HepG2 (cell line): ENCODE measurements around the gene ZDHHC18. TPM values are rescaled to one million over a fixed set of nuclear protein-coding genes. Genes with fewer than 3 reads are reported as not detected.

Experiments used
- AHDC1 ChIP-seq: sonication (generic); formaldehyde crosslinking; IDR thresholded peaks from 2 replicates; pipeline ENCODE4 v1.5.1; 2020; ENCODE audit warnings: mild to moderate bottlenecking, missing genetic modification reagents, borderline replicate concordance
- ATF3 ChIP-seq: sonication (generic); formaldehyde crosslinking; IDR thresholded peaks from 2 replicates; pipeline ENCODE4 v1.4.0; 2020; ENCODE audit warnings: missing genetic modification reagents
- FOXK2 ChIP-seq: fragments of 450-650 bp; IDR thresholded peaks from 2 replicates; pipeline ENCODE4 v1.6.1; 2016
- HOMEZ ChIP-seq: IDR thresholded peaks from 2 replicates; pipeline ENCODE4 v1.6.1; 2016; ENCODE audit warnings: low read depth
- KDM4B ChIP-seq: sonication (generic); formaldehyde crosslinking; IDR thresholded peaks from 2 replicates; pipeline ENCODE4 v1.4.0; 2020; ENCODE audit warnings: missing genetic modification reagents
- KLF6 ChIP-seq: IDR thresholded peaks from 2 replicates; pipeline ENCODE4 v1.8.0; 2016; ENCODE audit warnings: missing biosample characterization, missing genetic modification reagents
- MATR3 ChIP-seq: sonication (generic); formaldehyde crosslinking; IDR thresholded peaks from 2 replicates; pipeline ENCODE4 v1.4.0; 2020; ENCODE audit warnings: missing genetic modification reagents
- MIXL1 ChIP-seq: IDR thresholded peaks from 2 replicates; pipeline ENCODE4 v1.6.1; 2016
- MXD4 ChIP-seq: IDR thresholded peaks from 2 replicates; pipeline ENCODE4 v1.6.1; 2016; ENCODE audit warnings: mild to moderate bottlenecking, missing biosample characterization, missing genetic modification reagents
- PCBP2 ChIP-seq: fragments of 200-400 bp; formaldehyde crosslinking; optimal IDR thresholded peaks from 2 replicates; pipeline ENCODE3; 2018; ENCODE audit warnings: low read length, low read depth; ENCODE audit not compliant: poor library complexity, severe bottlenecking
- PHF5A ChIP-seq: IDR thresholded peaks from one replicate; pipeline ENCODE4 v1.6.1; 2018; ENCODE audit warnings: low read depth, missing genetic modification reagents; ENCODE audit not compliant: unreplicated experiment
- RFXAP ChIP-seq: sonication (generic); formaldehyde crosslinking; IDR thresholded peaks from 2 replicates; pipeline ENCODE4 v1.4.0; 2020; ENCODE audit warnings: missing genetic modification reagents, borderline replicate concordance
- SNAI1 ChIP-seq: sonication (generic); formaldehyde crosslinking; IDR thresholded peaks from 2 replicates; pipeline ENCODE4 v1.5.0; 2020; ENCODE audit warnings: mild to moderate bottlenecking, missing genetic modification reagents, borderline replicate concordance
- SNAPC2 ChIP-seq: sonication (generic); formaldehyde crosslinking; IDR thresholded peaks from 2 replicates; pipeline ENCODE4 v1.8.1; 2022; ENCODE audit warnings: mild to moderate bottlenecking, missing genetic modification reagents
- SP5 ChIP-seq: IDR thresholded peaks from 2 replicates; pipeline ENCODE4 v1.6.1; 2016; ENCODE audit warnings: low read depth, borderline replicate concordance
- WIZ ChIP-seq: sonication (generic); formaldehyde crosslinking; IDR thresholded peaks from 2 replicates; pipeline ENCODE4 v1.5.1; 2020; ENCODE audit warnings: mild to moderate bottlenecking, missing genetic modification reagents
- ZBTB37 ChIP-seq: sonication (generic); formaldehyde crosslinking; IDR thresholded peaks from 2 replicates; pipeline ENCODE4 v1.4.0; 2020; ENCODE audit warnings: mild to moderate bottlenecking, missing genetic modification reagents
- ZFP36L1 ChIP-seq: sonication (generic); formaldehyde crosslinking; IDR thresholded peaks from 2 replicates; pipeline ENCODE4 v1.8.0; 2022; ENCODE audit warnings: mild to moderate bottlenecking, missing genetic modification reagents, moderate library complexity
- ZFX ChIP-seq: sonication (generic); formaldehyde crosslinking; IDR thresholded peaks from 2 replicates; pipeline ENCODE4 v1.4.0; 2020; ENCODE audit warnings: mild to moderate bottlenecking, low read depth, missing genetic modification reagents, moderate library complexity
- ZNF564 ChIP-seq: sonication (generic); formaldehyde crosslinking; IDR thresholded peaks from 2 replicates; pipeline ENCODE4 v1.8.1; 2023; ENCODE audit warnings: mild to moderate bottlenecking, missing genetic modification reagents
- ZNF569 ChIP-seq: sonication (generic); formaldehyde crosslinking; IDR thresholded peaks from 2 replicates; pipeline ENCODE4 v1.5.0; 2020; ENCODE audit warnings: mild to moderate bottlenecking, missing genetic modification reagents, moderate library complexity, borderline replicate concordance
- ZNF605 ChIP-seq: sonication (generic); formaldehyde crosslinking; IDR thresholded peaks from 2 replicates; pipeline ENCODE4 v1.8.0; 2022; ENCODE audit warnings: mild to moderate bottlenecking, missing genetic modification reagents
- ZNF672 ChIP-seq: sonication (generic); formaldehyde crosslinking; IDR thresholded peaks from 2 replicates; pipeline ENCODE4 v1.8.1; 2022; ENCODE audit warnings: missing genetic modification reagents
- polyA plus RNA-seq, 8 experiments: library from polyadenylated mRNA; depleted of rRNA in 3 of 8; stranded (reverse) in 7 of 8; unstranded in 1 of 8; fragments of >200 nt; fragmentation: Illumina TruSeq in 4 of 8; extraction: Trizol in 4 of 8; gene quantifications; 2 replicates each; pipeline versions ENCODE4 v1.2.1 to v1.2.3, GENCODE V29; 2011 to 2016; ENCODE audit warnings: low read depth in 4 of 8, missing spikeins in 1 of 8, mixed read lengths in 1 of 8; ENCODE audit not compliant: insufficient read depth in 1 of 8
- total RNA-seq, 5 experiments: library from RNA; depleted of rRNA; stranded (reverse); fragments of >200 nt; fragmentation: Illumina TruSeq; extraction: Trizol; gene quantifications; 2 replicates each; pipeline ENCODE4 v1.2.3, GENCODE V29; 2016; ENCODE audit warnings: low read depth in 1 of 5

Gene ZDHHC18
- total and polyA plus RNA-seq, 2 of the 13 experiments (the other 11 are each of a cell fraction or from before 2014, with no cell fraction given), result 13.2 to 35.3 TPM

GRCh38 chr1:26788836-26789611 is 37.5 kb upstream of the ZDHHC18 start (continued):
- no peak for TF ChIP-seq ZNF569 (CRISPR knock-in tag)
- no peak for TF ChIP-seq KLF6 (CRISPR knock-in tag)
- TF ChIP-seq KDM4B (CRISPR knock-in tag), result no peak
- TF ChIP-seq FOXK2, result no peak
- TF ChIP-seq SNAI1 (CRISPR knock-in tag), result no peak
- no peak for TF ChIP-seq WIZ (CRISPR knock-in tag)
- TF ChIP-seq ZNF672 (CRISPR knock-in tag), result no peak
- TF ChIP-seq MIXL1 (CRISPR knock-in tag), result peak; percentile 72; the same call in 1 of the 2 replicates
- TF ChIP-seq ZFP36L1 (CRISPR knock-in tag), result no peak; the same call in 1 of the 2 replicates
- no peak for TF ChIP-seq ZNF605 (CRISPR knock-in tag)
- TF ChIP-seq ZBTB37 (CRISPR knock-in tag), result no peak
- no peak for TF ChIP-seq PCBP2
- peak; percentile 28; the same call in 1 of the 2 replicates for TF ChIP-seq SP5 (CRISPR knock-in tag)
- no peak for TF ChIP-seq RFXAP (CRISPR knock-in tag)
- TF ChIP-seq HOMEZ (CRISPR knock-in tag), result no peak
- no peak for TF ChIP-seq PHF5A (CRISPR knock-in tag)
- TF ChIP-seq MATR3 (CRISPR knock-in tag), result no peak
- TF ChIP-seq SNAPC2, result no peak
- TF ChIP-seq ZNF564 (CRISPR knock-in tag), result no peak
- no peak for TF ChIP-seq ATF3
- no peak for TF ChIP-seq ZFX (CRISPR knock-in tag)
- TF ChIP-seq MXD4 (CRISPR knock-in tag), result no peak; the same call in 1 of the 2 replicates
- no peak for TF ChIP-seq AHDC1 (CRISPR knock-in tag)
